B cell (primary cell): ENCODE results near the gene STN1. TPM values are rescaled to one million over a fixed set of nuclear protein-coding genes. Genes with fewer than 3 reads are reported as not detected.
A peak's percentile ranks its signal among the peaks of the same experiment; 100 is the strongest.

Source experiments
- ATAC-seq: fragments of 200-7000 bp; cut with Tn5 transposase; one replicate; pipeline ENCODE4 v1.10.0; 2021; ENCODE audit warnings: low read depth, mild to moderate bottlenecking, moderate number of reproducible peaks, moderate library complexity
- CTCF ChIA-PET: fragments of 350-600 bp; sonication (Branson Sonifier 250); formaldehyde crosslinking; loops from one replicate; lab custom pipeline; 2021; ENCODE audit warnings: antibody characterized with exemption, inconsistent platforms; lab: Charles Lee
- POLR2A ChIA-PET: fragments of 350-600 bp; sonication (Branson Sonifier 250); formaldehyde crosslinking; loops from one replicate; lab custom pipeline; 2021; ENCODE audit warnings: antibody characterized with exemption; lab: Charles Lee
- DNase-seq: peaks from one replicate; pipeline ENCODE4 v3.0.0; 2013
- H2AFZ ChIP-seq: 2 replicates; pipeline ENCODE4 v1.6.1; 2012; ENCODE audit warnings: mild to moderate bottlenecking, low read depth, low read length; ENCODE audit not compliant: insufficient read depth, poor library complexity, severe bottlenecking
- H3K27ac ChIP-seq, 2 donors: 1 replicate in 1 of 2; 2 replicates in 1 of 2; pipeline ENCODE4 v1.5.1; 2012 to 2013; ENCODE audit warnings: low read length in 2 of 2, mild to moderate bottlenecking in 2 of 2, moderate library complexity in 1 of 2
- H3K27me3 ChIP-seq, 4 experiments: fragments of 200-600 bp in 1 of 4; sonication (generic) in 1 of 4; replicated peaks in 1 of 4; 1 replicate in 2 of 4; 2 replicates in 2 of 4; pipeline versions ENCODE4 v1.6.1 to v1.7.0; 2013 to 2016; ENCODE audit warnings: low read length in 3 of 4, mild to moderate bottlenecking in 2 of 4, mixed read lengths in 1 of 4, moderate library complexity in 1 of 4; ENCODE audit not compliant: insufficient read depth in 4 of 4, control insufficient read depth in 3 of 4; ENCODE audit errors: control extremely low read depth in 1 of 4
- H3K36me3 ChIP-seq, 2 experiments: replicated peaks in 1 of 2; 1 replicate in 1 of 2; 2 replicates in 1 of 2; pipeline versions ENCODE4 v1.6.1 to v1.7.1; 2013; ENCODE audit warnings: low read length in 1 of 2; ENCODE audit not compliant: insufficient read depth in 2 of 2, control insufficient read depth in 1 of 2; ENCODE audit errors: control extremely low read depth in 1 of 2, extremely low read depth in 1 of 2
- H3K4me1 ChIP-seq, 2 donors: fragments of 200-600 bp in 1 of 2; sonication (generic) in 1 of 2; 1 replicate in 1 of 2; 2 replicates in 1 of 2; pipeline versions ENCODE4 v1.5.1 to v1.6.1; 2013 to 2017; ENCODE audit warnings: low read length in 2 of 2; ENCODE audit not compliant: control insufficient read depth in 2 of 2, insufficient read depth in 2 of 2
- H3K4me2 ChIP-seq: replicated peaks from 2 replicates; pipeline ENCODE3; 2012; ENCODE audit warnings: mild to moderate bottlenecking, low read depth, low read length; ENCODE audit not compliant: poor library complexity, severe bottlenecking
- H3K4me3 ChIP-seq, 5 experiments: fragments of 200-600 bp in 1 of 5; sonication (generic) in 1 of 5; 1 replicate in 3 of 5; 2 replicates in 2 of 5; pipeline versions ENCODE4 v1.5.1 to v1.7.0; 2011 to 2016; ENCODE audit warnings: low read length in 4 of 5, mild to moderate bottlenecking in 4 of 5, low read depth in 2 of 5, control low read depth in 1 of 5, moderate library complexity in 1 of 5; ENCODE audit not compliant: insufficient read depth in 1 of 5; ENCODE audit errors: control extremely low read depth in 1 of 5, extremely low read depth in 1 of 5
- H3K79me2 ChIP-seq: fragments of 200-600 bp; sonication (generic); one replicate; pipeline ENCODE4 v1.6.0; 2016; ENCODE audit warnings: low read length; ENCODE audit not compliant: control insufficient read depth, insufficient read depth
- H3K9ac ChIP-seq: fragments of 200-600 bp; sonication (generic); 2 replicates; pipeline ENCODE4 v1.6.1; 2017; ENCODE audit warnings: mild to moderate bottlenecking, low read length, moderate library complexity
- H3K9me3 ChIP-seq, 3 donors: one replicate each; pipeline versions ENCODE4 v1.6.1 to v1.7.1; 2013; ENCODE audit warnings: low read length in 2 of 3; ENCODE audit not compliant: control insufficient read depth in 2 of 3, insufficient read depth in 1 of 3; ENCODE audit errors: control extremely low read depth in 1 of 3
- H4K20me1 ChIP-seq: 2 replicates; pipeline ENCODE4 v1.6.0; 2012; ENCODE audit warnings: mild to moderate bottlenecking, low read length; ENCODE audit not compliant: insufficient read depth, control insufficient read depth, poor library complexity, severe bottlenecking
- H3K27ac Mint-ChIP-seq: one replicate; pipeline ENCODE4 v1.8.0; 2021; ENCODE audit warnings: mixed read lengths
- H3K27me3 Mint-ChIP-seq: one replicate; pipeline ENCODE4 v1.8.0; 2021; ENCODE audit warnings: mixed read lengths
- H3K4me1 Mint-ChIP-seq: one replicate; pipeline ENCODE4 v1.8.0; 2021; ENCODE audit warnings: mixed read lengths
- H3K4me3 Mint-ChIP-seq: one replicate; pipeline ENCODE4 v1.8.0; 2021; ENCODE audit warnings: mixed read lengths
- H3K9me3 Mint-ChIP-seq: one replicate; pipeline ENCODE4 v1.8.0; 2022; ENCODE audit warnings: mixed read lengths; ENCODE audit not compliant: insufficient read depth
- EZH2 ChIP-seq: IDR thresholded peaks from 2 replicates; pipeline ENCODE4 v1.6.1; 2012; ENCODE audit warnings: borderline replicate concordance, low read depth, mild to moderate bottlenecking, moderate library complexity, low read length; ENCODE audit not compliant: insufficient read depth, poor library complexity, severe bottlenecking
- WGBS: methylation state at CpG from one replicate; pipeline ENCODE4 v1.1.5; 2013; ENCODE audit warnings: missing lambda C conversion rate; ENCODE audit not compliant: insufficient coverage; 5-methylcytosine and 5-hydroxymethylcytosine counted together
- intact Hi-C: fragments of 100-400 bp; cut with micrococcal nuclease; formaldehyde crosslinking; loops from one replicate; pipeline ENCODE4 v1.10.0; 2022
- polyA plus RNA-seq: library from polyadenylated mRNA; depleted of rRNA; stranded (reverse); fragments of >200 nt; gene quantifications from 2 replicates; pipeline ENCODE4 v1.2.3, GENCODE V29; 2012
- total RNA-seq, 2 donors: library from RNA; stranded (reverse); fragments of 120-200 nt in 1 of 2; gene quantifications; 1 replicate in 1 of 2; 2 replicates in 1 of 2; pipeline versions ENCODE4 v1.2.3 to v1.2.4, GENCODE V29; 2013 to 2022
- TF ChIP-seq, protein P1 (sequence below): fragments of 200-600 bp; IDR thresholded peaks from one replicate; pipeline ENCODE4 v1.8.0; 2022; ENCODE audit warnings: antibody characterized with exemption, mild to moderate bottlenecking

Gene STN1
- total and polyA plus RNA-seq, 2 donors (not counting 1 experiment from before 2014, with no cell fraction given) = 16.3 to 24.5 TPM

DNA sequence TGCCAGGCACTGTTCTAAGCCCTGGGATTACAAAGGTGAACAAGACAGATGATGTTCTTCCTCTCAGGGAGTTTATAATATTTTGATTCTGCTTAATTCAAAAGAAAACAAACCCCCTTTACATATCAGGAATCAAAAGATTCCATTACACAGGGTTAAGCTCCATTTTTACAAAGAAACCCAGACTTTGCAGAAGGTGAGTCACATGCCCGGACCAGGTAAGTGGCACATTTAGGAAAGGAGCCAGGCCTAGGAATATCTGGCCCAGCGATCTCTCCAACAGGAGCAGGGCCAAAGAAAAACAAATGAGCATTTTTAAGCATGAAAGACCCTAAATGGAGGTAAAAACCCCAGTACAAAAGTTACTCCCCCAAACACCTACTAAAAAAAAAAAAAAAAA lies 1.1 kb downstream of the STN1 start:
- DNase-seq (no peak), ATAC-seq (no peak)
- intact Hi-C loops = loop anchor here (5.0 kb wide), 1 partner anchor 420 kb away; the partner anchor contains the start of gene ITPRIP
- Histone ChIP-seq H3K4me2 (peak overlapping the region; percentile 92), H3K9ac (peak overlapping the region; percentile 93), H3K36me3 (no peaks in the 10 kb centered on the region), H3K27me3 (no peaks in the 10 kb centered on the region), H3K4me3 (peak overlapping the region; percentile 67 to 95 (median 94)), H3K79me2 (peaks cover 19% of the 10 kb centered on the region), H2AFZ (peak overlapping the region; percentile 90), H3K4me1 (peaks cover 27 to 40% of the 10 kb centered on the region in 2 donors), H4K20me1 (no peaks in the 10 kb centered on the region), H3K27ac (peak overlapping the region; percentile 78 to 85), H3K9me3 (peaks cover 0 to 10% (median 7%) of the 10 kb centered on the region in 3 donors)
- WGBS = 50% methylated on average over 1 of the region's 2 CpGs
- POLR2A ChIA-PET = interaction anchor here (0.6 to 1.4 kb wide), 4 partner anchors 9 to 564 kb away, joined by 3 to 16 read pairs (median 4); partner anchors contain the start of gene ITPRIP
- Mint-ChIP-seq H3K27ac (peak overlapping the region; percentile 68), H3K27me3 (no peaks in the 10 kb centered on the region), H3K4me1 (peaks cover 36% of the 10 kb centered on the region), H3K4me3 (peak overlapping the region; percentile 99), H3K9me3 (peaks cover 2% of the 10 kb centered on the region)
- TF ChIP-seq, protein P1, sequence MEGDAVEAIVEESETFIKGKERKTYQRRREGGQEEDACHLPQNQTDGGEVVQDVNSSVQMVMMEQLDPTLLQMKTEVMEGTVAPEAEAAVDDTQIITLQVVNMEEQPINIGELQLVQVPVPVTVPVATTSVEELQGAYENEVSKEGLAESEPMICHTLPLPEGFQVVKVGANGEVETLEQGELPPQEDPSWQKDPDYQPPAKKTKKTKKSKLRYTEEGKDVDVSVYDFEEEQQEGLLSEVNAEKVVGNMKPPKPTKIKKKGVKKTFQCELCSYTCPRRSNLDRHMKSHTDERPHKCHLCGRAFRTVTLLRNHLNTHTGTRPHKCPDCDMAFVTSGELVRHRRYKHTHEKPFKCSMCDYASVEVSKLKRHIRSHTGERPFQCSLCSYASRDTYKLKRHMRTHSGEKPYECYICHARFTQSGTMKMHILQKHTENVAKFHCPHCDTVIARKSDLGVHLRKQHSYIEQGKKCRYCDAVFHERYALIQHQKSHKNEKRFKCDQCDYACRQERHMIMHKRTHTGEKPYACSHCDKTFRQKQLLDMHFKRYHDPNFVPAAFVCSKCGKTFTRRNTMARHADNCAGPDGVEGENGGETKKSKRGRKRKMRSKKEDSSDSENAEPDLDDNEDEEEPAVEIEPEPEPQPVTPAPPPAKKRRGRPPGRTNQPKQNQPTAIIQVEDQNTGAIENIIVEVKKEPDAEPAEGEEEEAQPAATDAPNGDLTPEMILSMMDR = no peak
- no peak for TF ChIP-seq EZH2
- CTCF ChIA-PET = interaction anchor here (0.8 to 1.5 kb wide), 3 partner anchors 29 to 205 kb away, joined by 4 to 6 read pairs (median 4); partner anchors contain the start of gene SFR1

DNA sequence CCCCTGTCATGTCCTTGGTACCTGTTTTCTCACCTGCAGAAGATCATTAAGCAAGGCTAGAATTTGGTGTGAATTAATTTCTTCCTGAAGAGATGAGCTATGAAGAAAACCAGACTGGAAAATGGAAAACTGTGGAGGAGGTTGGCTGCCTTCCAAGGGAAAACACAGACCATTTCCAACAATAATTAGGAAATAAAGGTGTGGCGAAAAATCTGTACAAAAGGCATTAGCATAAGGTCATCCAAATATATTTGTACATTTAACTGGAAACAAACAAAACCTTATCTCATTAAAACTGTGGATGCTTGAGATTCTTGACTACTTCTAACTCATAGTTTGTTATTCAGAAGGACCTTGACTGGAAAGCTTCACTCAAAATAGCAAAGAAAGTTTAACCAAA lies 1.7 kb downstream of the STN1 start:
- CTCF ChIA-PET = interaction anchor here (0.8 to 1.5 kb wide), 3 partner anchors 28 to 205 kb away, joined by 4 to 6 read pairs (median 4); partner anchors contain the start of gene SFR1
- H3K79me2 ChIP-seq = peaks cover 19% of the 10 kb centered on the region
- Mint-ChIP-seq H3K27ac (peak overlapping the region; percentile 76), H3K4me3 (peak overlapping the region; percentile 74), H3K4me1 (peaks cover 41% of the 10 kb centered on the region), H3K27me3 (no peaks in the 10 kb centered on the region), H3K9me3 (peaks cover 2% of the 10 kb centered on the region)
- H3K27ac ChIP-seq = peak overlapping the region; percentile 19 to 85
- H3K27me3 ChIP-seq = no peaks in the 10 kb centered on the region
- peaks cover 0 to 10% (median 7%) of the 10 kb centered on the region in 3 donors for H3K9me3 ChIP-seq
- peak overlapping the region in 1 of 5 experiments; percentile 15 for H3K4me3 ChIP-seq
- intact Hi-C loops = loop anchor here (5.0 kb wide), 1 partner anchor 421 kb away; the partner anchor contains the start of gene ITPRIP
- H2AFZ ChIP-seq = peak overlapping the region; percentile 63
- no peaks in the 10 kb centered on the region for H3K36me3 ChIP-seq
- ATAC-seq (no peak), DNase-seq (no peak)
- WGBS = no CpG with 5 or more reads among the region's 1 CpG
- H3K4me1 ChIP-seq = peaks cover 30 to 40% of the 10 kb centered on the region in 2 donors
- POLR2A ChIA-PET = interaction anchor here (0.6 kb wide), 1 partner anchor 563 kb away, joined by 5 read pairs; no protein-coding TSS in a partner anchor
- H4K20me1 ChIP-seq = no peaks in the 10 kb centered on the region
- TF ChIP-seq, protein P1 = no peak
- no peak for TF ChIP-seq EZH2
- H3K4me2 ChIP-seq = peak overlapping the region; percentile 92
- H3K9ac ChIP-seq = peak overlapping the region; percentile 12
